ENCODE data around the gene PDE4B.

DNA sequence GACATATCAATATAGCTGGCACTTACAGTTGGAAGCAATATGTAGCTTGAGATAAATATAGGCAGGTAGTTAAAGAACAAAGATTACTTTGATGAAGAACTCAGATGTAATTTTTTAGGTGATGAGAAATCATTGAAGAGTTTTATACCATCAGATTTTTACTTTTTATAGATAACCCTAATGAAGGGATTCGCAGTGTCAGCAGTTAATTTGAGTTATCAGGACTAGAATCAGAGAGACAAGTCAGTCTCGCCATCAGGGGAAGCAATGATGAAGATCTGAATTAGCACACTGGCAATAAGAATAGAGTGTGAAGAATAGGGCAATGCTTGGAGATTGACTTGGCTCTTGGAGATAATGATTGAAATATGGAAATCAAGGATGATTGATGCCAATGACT lies 342.5 kb downstream of the PDE4B start:
- TF ChIP-seq POLR2A (IDR thresholded peaks at IDR 0.05), result no peak
- TF ChIP-seq, protein P1, sequence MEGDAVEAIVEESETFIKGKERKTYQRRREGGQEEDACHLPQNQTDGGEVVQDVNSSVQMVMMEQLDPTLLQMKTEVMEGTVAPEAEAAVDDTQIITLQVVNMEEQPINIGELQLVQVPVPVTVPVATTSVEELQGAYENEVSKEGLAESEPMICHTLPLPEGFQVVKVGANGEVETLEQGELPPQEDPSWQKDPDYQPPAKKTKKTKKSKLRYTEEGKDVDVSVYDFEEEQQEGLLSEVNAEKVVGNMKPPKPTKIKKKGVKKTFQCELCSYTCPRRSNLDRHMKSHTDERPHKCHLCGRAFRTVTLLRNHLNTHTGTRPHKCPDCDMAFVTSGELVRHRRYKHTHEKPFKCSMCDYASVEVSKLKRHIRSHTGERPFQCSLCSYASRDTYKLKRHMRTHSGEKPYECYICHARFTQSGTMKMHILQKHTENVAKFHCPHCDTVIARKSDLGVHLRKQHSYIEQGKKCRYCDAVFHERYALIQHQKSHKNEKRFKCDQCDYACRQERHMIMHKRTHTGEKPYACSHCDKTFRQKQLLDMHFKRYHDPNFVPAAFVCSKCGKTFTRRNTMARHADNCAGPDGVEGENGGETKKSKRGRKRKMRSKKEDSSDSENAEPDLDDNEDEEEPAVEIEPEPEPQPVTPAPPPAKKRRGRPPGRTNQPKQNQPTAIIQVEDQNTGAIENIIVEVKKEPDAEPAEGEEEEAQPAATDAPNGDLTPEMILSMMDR (IDR thresholded peaks at IDR 0.05), result no peak
